OCI-LY7 (cell line): Measurements from ENCODE around the gene LMBRD2.

Source experiments
- EZH2phosphoT487 ChIP-seq: fragments of 200-600 bp; sonication (generic); IDR thresholded peaks from 2 replicates; pipeline ENCODE4 v1.6.1; 2018; ENCODE audit warnings: low read depth, borderline replicate concordance, mild to moderate bottlenecking, mixed run types, antibody characterized with exemption, low read length, moderate library complexity, mixed read lengths
- TF ChIP-seq, protein P1 (sequence below): fragments of 200-600 bp; sonication (generic); conservative IDR thresholded peaks from 2 replicates; pipeline ENCODE4 v1.5.1; 2014; ENCODE audit warnings: mild to moderate bottlenecking, antibody characterized with exemption, low read length, moderate library complexity, mixed read lengths

DNA sequence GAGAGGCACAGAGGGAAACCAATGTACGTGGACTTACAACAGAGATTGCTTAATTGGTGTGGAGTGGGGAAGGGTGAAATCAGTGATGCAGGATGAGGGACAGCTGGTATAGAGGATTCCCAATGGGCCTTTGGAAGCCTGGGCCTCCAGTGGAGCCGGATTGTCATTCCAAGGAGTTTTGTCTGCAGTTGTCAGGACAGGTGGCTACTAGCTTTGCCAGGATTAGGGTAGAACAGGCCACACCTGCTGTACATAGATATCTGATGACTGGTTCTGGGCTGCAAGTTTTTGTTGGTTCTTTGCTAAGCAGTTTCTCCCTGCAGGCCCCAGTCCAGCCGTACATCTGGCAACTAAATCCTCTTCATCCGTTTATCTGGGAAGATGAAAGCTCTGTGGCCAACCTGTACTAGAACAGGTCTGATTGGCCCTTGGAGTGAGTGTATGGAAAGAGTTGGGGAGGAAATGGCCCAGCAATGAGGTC lies 4.5 kb upstream of the LMBRD2 start:
- TF ChIP-seq, protein P1, sequence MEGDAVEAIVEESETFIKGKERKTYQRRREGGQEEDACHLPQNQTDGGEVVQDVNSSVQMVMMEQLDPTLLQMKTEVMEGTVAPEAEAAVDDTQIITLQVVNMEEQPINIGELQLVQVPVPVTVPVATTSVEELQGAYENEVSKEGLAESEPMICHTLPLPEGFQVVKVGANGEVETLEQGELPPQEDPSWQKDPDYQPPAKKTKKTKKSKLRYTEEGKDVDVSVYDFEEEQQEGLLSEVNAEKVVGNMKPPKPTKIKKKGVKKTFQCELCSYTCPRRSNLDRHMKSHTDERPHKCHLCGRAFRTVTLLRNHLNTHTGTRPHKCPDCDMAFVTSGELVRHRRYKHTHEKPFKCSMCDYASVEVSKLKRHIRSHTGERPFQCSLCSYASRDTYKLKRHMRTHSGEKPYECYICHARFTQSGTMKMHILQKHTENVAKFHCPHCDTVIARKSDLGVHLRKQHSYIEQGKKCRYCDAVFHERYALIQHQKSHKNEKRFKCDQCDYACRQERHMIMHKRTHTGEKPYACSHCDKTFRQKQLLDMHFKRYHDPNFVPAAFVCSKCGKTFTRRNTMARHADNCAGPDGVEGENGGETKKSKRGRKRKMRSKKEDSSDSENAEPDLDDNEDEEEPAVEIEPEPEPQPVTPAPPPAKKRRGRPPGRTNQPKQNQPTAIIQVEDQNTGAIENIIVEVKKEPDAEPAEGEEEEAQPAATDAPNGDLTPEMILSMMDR: no peak
- no peak for TF ChIP-seq EZH2phosphoT487
